Astrocyte of the hippocampus (primary cell): ENCODE results near the gene HTR6.

Experiments
- DNase-seq: peaks from one replicate; pipeline ENCODE4 v3.0.0; 2011; ENCODE audit warnings: low read depth, low spot score

Gene HTR6

GRCh38 chr1:19720174-19720573, 55.5 kb downstream of the HTR6 start:
- no peak for DNase-seq

GRCh38 chr1:19720973-19721372, 56.3 kb downstream of the HTR6 start:
- peak; percentile 41 for DNase-seq

GRCh38 chr1:19723874-19724273, 59.2 kb downstream of the HTR6 start:
- DNase-seq: no peak

- DNase-seq: peak; percentile 56
Measured at GRCh38 chr1:19725606-19726005, 60.9 kb downstream of the HTR6 start.

GRCh38 chr1:19728413-19729145, 63.9 kb downstream of the HTR6 start:
- DNase-seq: no peak

- DNase-seq: no peak
Measured at GRCh38 chr1:19730232-19730631, 65.6 kb downstream of the HTR6 start.
